ENCODE measurements around the gene TAF5L.

DNA sequence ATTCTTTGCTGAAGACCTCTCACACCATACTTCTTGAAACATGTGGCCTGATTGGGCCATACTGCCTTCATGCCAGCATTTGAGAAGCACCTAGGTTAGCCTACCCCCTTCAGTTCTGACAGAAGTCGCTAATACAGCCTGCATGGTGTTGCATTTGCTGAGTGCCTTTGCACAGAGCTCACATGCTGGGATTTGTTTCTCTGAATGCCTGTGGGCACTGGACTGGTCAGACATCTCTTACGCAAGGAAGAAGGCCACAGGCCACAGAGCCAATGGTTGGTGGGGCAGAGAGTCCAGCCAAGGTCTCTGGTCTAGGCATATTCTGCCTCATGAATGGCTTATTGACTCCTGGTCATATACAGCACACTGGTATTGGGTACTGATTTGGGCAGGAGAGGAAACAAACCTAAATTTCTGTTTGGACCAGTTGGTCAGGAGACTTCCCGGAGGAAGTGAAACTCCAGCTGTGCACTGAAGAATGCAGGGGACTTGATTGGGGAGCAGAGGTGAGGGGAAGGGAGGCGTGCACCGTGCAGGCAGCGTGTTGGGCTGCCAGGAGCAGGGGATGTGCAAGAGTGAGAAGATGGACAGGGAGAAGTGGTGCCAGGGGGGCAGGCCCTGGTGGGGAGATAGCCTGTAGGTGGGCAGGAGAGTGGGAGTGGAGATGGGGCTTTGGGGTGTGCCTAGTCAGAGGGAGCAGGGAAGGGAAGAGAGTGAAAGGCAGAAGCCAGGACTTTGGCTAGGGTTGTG, 18.2 kb upstream of the TAF5L start:
- TF ChIP-seq POLR2AphosphoS5 (IDR thresholded peaks at IDR 0.05; ENCODE audit: borderline replicate concordance, low read depth, low read length) (no peak), EZH2 (IDR thresholded peaks at IDR 0.05) (no peak)

Measured in SK-N-MC (cell line).